ENCODE results near the gene ATXN1.
A peak's percentile ranks its signal among the peaks of the same experiment; 100 is the strongest.

Gene ATXN1

DNA sequence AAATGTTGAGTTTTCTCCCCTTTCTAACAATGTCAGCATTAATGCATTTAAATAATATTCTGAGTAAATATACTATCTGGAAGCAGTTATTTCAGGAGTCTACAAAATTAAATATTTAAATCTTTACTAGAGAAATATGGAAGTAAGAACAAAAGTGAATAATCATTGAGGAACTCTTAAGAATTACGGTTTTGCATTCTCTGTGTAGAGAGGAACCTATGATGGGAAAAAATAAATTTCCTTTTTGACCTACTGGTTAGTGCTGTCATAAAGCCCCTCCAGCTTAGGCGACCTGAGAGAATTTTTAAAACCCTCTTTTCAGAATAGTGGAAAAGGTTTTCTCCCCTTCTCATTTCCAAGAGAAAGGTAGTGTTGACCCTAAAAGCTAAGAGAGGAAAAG lies 64.8 kb downstream of the ATXN1 start:
- no peak for DNase-seq

DNA sequence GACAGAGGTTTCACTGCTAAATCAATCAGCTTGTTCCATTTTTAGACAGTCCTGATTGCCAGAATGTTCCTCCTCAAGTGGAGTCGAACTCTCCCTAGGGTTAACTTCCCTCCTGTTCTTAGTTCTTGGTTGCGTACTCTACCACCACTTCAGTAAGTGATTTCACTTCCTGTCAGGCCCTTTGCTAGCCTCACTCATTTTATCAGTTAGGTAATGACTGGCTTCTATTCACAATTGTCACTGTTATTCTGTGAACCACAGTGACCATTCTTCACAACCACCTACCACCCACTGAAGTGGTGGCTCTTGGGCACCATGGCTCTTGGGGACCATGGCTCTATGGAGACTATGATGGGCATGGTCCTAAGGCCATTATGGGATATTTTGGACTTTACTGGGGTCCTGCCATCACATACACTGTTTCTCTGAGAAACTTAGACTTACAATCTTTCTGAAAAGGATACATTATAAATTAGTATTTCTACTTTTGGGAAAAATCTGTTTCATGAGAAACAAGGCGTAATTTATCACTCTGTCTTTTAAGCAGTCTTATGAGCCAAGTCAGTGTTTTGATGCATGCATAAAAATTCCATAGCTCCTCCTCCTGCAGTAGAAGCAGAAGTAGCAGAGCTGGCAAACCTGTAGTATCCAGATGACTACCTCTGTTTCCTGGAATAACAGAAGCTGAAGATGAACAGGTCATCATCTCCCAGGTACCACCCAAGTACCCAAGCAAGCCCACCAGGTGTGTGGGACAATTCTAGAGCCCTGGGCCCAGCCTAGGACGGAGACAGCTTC lies 66.3 kb downstream of the ATXN1 start:
- DNase-seq: no peak

DNA sequence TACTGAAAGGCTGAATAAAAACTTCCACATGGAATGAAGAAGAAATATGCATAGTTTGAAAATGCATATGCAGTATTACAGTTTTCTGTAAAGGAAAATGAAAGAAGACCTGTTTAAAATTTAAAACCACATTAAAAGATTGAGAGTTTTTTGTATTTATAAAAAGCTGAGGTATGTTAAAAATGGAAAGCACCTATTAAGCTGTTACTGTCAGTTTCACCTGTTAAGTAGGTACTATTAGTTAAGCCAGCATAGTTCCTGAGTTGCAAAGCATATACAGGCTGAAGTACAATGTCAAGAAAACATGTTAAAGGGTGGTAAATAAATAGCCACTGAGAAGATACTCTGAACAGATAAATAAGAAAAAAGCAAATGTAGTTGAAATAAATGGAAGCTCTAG lies 69.9 kb downstream of the ATXN1 start:
- no peak for DNase-seq

DNA sequence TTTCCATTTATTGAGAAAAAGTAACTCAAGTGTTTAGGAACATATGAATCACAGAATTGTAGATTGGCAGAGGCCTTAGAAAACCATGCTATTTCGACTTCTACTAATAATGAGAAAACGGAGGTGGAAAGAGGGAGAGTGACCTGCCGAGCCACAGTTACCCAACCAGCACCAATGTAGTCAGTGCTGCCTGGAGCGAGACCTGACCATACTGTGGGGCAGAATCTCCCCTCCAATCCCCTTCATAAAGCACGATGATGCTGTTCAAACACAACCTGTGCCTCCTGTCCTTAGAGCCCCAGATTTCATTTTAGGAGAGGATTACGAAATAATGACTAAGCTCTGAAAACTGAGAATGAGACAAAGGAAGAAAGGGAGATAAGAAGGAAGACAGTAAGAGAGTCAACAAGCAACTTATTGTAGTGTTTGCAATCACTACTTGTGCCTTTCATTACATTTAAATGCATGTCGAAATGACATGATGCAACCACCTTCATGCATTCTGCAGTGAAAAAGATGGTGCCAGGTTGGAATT lies 70.6 kb downstream of the ATXN1 start:
- DNase-seq: peak; percentile 51 to 53

DNA sequence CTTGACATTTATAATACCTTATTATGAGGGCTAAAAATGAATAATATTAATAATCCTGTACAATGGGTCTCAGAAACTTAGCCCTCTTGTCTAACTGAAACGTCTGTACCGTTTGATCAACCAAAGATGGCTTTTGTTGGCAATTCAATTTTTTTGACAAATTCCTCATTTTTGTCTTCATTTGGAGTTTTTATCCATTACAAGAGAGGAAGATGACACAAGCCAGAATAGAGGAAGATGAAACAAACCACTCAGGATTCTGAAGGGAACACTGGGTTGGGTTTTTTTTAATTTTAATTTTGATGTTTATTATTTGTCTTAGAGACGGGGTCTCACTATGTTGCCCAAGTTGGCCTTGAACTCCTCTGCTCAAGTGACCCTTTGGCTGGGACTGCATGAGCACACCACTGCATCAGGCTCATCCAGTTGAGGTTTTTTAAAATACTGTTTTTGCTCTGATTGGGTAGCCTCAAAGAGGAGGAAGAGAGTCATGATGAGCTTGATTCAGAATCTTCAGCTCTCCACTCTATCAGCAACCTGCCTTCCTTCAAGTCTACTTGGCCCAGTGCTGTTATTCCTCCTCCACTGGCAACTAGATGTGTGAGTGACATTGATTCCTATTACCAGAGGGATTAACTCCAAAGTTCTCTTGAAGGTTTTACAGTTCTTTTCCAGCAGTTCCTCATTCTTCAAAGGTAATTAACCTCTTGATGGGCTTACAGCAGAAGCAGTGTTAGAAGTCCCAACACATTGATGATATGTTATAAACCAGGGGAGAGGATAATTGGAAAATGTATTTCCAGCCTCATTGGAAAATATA lies 71.3 kb downstream of the ATXN1 start:
- DNase-seq: no peak

DNA sequence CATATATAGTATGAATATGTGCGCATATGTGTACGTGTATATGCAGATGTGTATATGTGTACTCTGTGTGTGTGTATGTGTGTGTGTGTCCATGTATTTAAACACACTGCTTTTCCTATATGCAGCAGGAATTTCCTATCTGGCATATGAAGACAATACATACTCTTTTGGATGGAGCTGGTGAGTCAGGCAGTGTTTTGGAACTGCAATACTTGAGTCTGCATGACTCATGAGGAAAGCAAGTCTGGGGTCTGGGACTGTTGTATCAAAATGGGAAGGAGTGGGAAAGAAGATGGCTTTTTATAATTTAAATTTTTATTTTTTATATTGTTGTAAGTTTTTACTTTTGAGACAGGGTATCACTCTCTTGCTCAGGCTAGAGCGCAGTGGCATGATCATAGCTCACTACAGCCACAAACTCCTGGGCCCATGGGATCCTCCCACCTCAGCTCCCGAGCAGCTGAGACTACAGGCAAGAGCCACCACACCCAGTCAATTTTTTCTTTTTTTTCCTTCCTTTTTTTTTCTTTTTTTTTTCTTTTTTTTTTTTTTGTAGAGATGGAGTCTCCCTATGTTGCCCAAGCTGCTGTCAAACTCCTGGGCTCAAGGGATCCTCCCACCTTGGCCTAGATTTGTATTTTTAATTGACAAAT lies 72.2 kb downstream of the ATXN1 start:
- no peak for DNase-seq

DNA sequence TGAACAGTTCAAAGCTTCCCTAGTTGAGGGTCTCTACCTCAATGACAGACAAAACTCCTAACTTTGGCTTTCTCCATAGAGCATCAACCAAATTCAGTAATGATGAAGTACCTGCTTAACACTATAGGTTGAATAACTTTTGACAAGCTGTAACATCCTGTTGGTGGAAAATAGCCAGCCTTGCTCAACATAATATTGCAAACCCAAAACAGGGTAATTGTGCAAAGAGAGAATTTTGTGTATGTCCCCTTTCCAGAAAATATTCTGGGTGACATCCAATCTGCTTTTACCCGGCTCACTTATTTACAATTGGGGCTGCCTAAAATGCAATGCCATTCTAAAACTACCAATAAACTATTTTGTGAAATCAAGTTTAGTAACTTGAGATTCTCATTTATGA lies 72.8 kb downstream of the ATXN1 start:
- no peak for DNase-seq

DNA sequence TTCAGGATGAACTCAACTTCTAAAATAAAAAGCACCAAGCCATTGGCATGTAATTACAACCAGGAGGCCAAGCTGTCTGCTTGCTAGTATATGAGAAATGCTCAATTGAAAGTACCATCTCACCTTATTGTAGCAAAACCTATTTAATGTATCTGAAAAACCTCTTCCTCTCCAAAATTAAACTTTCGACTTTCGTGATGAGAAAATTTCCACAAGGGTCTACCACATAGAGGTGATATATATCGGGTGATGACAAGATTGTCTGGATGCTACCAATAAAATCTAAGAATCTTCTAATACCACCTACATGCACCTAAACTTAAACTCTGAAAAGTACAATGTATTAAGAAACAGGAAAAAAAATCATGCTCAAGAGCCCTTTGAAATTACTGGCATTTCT lies 74.2 kb downstream of the ATXN1 start:
- no peak for DNase-seq

DNA sequence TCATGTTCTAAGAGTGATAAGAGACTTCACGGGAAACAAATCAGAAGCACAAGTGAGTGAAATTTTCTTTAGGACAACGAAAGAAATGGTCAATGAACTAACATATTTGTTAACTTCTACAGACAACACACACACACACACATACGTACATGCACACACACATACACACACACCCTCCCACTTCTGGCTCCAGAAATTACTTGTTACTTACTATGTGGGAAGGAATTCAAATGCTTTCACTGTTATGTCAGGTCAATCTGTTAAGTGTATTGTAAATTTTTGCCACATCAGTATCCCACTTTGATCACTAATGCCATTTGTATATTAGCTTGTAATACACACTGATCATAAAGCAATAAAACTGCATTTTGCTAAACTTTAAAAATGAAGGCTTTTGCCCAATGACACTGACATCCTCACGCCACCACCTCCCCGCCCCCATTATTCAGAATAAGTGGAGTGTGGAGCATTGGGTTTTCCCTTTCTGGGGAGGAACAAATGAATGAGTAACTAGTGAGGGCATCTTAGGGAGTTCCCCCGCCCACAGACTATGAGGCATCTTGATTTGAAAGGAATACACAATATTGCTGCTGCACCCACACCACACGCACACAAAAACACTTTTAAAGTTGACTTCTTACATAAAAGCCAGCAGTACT lies 76.2 kb downstream of the ATXN1 start:
- peak; percentile 87 to 96 for DNase-seq

DNA sequence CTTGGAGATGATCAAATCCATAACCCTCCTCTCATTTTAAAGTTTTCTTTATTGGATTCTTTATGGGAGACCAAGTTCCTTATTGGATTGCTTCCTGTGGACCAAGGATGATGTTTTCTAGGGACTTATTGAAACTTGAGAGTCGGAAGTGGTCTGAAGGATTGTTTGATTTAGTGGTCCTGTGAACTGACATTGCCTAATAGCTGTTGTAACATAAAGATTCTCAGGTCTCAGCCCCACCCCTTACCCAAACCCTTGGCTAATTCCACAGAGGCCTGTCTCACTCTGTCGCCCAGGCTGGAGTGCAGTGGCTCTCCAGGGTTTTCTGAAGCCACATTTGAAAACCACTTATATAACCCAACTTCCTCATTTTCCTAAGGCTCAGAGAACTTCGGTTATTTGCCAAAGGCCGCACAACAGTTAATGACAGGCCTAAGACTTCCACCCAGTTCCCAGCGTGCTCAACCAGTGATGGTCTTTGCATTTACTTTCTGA lies 77.0 kb downstream of the ATXN1 start:
- DNase-seq: no peak

DNA sequence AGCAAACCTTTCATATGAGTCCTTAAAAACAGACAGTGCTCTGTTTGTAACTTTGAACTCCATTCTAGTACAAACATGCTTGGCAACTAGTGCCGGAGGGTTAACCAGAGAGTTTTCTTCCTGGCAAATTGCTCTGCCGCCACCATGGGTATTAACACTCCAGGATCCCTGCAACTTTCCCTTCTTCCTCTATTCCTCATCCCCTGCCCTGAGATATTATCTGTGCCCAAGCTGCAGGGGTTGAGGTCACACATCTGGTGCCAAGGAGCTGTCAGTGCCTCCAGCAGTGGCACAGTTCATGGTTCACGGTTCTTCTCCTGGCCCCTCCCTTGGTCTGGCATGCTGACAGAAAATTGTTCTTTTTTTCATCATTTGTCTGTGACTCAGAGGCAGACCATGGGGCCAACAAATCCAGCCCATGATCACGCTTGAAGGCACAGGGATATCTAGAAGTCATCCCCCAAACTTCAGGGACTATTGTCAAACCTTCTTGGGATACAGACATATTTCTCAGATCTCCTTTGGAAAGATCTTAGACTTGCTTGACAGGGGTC lies 77.5 kb downstream of the ATXN1 start:
- DNase-seq: peak in 1 of 2 donors; percentile 36

DNA sequence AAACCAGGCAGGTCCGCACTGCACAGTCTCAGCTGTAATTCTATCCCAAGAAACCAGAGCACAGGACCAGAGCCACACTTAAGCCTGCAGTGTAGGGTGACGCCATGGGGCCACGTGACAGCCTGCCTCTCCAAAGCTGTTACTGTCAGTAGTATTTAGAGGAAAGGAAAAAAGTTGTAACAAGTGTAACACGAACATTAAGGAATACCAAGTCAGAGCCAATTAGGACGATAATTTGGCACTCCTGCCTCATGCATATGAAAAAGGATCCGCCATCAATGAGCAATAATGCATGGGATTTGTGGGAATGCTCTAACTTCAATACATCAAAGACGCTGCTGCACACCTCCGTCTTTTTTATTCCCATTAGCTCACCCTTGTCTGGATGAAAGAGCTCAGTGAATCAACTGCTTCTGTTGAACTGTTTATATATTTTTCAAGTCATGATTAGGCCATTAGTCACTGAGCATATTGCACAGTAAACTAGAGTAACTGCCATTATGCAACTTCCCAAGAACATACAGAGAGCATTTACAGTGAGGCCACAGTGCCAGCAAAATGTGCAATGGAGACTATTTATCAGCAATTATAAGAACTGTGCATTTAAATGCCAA lies 79.9 kb downstream of the ATXN1 start:
- no peak for DNase-seq

DNA sequence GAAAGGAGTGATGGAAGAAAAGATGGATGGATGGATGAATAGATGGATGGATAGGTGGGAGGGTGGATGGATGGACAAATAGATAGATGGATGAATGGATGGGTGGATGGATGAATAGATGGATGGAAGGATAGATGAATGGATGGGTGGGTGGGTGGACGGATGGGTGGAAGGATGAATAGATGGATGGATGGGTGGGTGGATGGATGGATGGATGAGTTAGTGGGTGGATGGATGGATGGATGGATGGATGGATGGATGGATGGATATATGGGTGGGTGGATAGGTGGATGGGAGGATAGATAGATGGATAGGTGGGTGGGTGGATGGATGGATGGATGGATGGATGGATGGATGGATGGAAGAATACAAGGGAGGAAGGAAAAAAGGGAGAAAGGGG lies 82.2 kb downstream of the ATXN1 start:
- no peak for DNase-seq

DNA sequence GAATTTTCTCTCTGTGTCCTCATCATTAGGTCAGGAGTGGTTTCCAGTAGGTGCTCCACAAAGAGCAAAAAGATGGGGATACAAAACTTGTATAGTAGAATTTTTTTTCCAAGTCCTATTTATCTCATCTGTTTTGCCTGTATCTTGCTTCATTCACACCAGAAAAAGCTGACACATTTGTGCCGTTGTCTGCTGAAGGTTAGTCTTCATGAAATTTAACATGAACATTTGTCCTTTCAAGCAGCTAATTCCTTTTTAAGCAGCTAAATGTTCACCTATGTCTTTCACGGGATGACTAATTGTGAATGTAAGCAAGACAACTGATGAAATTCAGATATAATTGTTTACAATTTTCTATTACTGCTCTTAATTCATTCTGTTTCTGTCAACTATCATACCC lies 83.8 kb downstream of the ATXN1 start:
- no peak for DNase-seq

DNA sequence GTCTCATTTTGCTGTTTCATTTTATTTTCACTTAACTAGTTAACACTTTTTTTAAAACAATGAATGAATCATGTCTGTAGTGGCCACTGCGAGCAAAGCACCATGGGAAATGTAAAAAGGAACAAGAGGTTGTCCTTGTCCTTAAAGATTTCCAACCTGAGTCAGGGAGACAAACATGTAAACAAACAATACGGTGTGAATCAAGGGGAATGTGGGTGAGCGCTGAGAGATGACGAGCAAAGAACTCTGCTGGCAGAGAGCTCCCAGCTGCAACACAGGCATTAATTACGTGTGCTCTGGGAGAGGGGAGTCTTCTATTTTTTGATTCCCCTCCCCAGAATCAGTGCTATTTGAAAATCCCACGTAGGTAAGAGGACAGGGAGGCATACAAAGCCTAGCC lies 84.3 kb downstream of the ATXN1 start:
- no peak for DNase-seq

DNA sequence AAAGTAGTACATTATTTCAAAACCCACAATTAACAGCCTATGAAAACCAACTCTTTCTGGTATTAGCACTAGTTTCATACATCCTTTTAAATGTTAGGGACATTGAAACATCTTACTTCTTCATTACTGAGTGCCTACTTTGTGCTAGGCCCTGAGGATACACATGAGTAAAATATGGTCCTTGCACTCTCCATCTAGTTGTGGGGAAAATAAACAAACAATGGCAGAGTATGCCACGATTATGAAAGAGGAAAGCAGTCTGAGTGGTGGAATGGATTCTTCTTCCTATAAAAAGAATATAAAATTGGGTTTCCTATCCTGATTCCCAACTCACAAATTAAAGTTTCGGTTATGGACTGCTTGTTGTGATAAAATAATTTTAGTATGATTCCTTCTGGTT lies 84.9 kb downstream of the ATXN1 start:
- DNase-seq: no peak

DNA sequence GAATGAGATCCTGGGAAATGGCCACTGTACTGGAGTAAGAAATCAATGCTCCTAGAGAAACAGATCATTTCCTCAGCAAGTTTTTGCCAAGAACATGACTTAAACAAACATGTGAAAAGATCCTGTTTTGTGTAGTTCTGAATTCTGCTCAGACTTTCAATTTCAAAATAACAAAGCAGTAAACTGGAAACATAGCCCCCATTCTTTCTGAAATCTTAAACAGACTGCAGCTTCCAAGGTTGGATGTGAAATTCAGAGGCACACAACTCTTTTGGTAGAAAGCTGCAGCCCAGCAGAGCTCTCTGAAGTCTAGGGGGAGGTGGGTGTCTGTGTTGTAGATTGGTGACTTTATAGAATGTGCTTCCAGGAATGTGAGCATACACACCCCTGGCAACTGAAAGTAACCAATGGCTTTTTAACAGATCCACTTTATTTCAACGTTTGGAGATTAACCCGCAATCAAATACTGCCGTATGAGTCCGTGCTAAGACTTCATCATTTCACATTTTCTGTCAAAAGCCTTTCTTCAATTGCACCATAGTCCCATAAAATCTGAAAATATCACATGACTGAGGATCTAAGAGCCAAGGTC lies 86.4 kb downstream of the ATXN1 start:
- DNase-seq: no peak

DNA sequence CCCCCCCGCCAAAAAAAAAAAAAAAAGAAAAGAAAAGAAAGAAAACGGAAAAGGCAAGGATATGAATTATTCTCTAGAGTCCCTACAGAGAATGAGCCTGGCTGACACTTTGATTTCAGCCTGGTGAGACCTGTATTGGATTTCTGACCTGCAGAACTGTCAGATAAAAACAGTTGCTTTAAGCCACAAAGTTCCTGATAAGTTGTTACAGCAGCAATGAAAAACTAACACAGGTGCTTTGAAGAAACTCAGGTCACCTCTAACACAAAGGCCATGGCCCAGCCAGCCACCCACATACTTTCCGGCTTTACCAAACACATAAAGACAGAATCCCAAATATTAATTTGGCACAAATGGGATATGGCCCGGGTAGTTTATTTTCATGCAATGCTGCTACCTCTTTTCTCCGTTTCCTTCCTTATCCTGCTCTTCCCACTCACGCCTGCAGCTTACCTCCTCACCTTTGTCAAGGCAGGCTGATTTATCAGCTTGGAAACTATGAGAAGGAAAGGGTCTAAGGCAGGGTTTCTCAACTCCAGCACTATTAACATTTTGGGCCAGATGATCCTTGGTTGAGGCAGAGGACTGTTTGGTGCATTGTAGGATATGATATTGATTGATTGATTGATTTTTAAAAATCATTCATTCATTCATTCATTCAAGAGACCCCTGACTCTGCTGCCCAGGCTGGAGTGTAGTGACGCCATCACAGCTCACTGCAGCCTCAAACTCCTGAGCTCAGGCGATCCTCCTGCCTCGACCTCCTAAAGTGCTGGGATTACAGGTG lies 88.1 kb downstream of the ATXN1 start:
- DNase-seq: no peak

DNA sequence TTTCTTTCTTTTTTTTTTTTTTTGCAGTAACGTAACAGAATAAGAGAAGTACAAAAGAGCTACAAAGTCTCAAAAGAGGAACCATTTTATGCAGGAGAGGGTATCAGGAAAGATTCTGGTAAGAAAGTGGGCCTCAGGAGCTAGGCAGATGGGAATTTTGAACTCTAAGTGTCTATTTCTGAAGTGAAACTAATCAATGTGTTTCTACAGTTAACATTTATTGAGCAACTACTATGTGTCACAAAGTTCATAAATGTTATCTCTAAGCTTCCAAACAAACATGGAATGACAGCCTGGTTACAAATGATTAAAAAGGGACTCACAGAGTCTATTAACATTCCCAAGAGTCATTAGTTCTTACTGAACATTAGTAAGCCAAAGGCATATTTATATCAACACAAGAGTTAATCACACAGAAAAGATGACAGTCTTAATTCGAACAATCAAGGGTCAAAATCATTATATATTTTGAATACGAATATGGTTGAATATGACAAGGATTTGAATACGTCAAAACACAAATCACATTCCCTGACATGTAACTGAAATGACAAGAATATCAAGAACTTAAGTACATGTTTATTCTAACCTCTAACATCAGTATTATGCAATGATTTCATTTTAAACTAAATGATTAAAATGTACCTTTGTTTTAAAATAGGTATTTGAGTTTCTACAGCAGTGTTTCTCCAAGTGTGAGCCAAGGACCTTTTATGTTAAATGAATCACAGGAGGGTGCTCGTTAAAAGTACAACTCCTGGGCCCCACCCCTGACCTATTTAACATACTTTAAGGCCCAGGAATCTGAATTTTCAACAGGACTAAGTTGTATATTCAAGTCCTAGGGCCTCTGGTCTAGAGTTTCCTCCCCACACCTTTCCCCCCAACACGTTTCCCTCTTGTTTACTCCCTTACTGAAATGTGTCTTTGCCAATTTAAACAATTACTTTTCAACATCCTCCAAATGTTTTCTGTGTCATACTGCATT lies 89.7 kb downstream of the ATXN1 start:
- DNase-seq: no peak
